SK-N-SH (cell line): ENCODE data around the gene WWOX. TPM values are rescaled to one million over a fixed set of nuclear protein-coding genes. Genes with fewer than 3 reads are reported as not detected.

Source experiments
- CTCF ChIA-PET: fragments of 300-600, 350-600 bp; formaldehyde crosslinking; extraction: SDS; loops from one replicate; lab custom pipeline; 2021; lab: Yijun Ruan, JAX
- POLR2A ChIA-PET: fragments of 350-600 bp; sonication (Branson Sonifier 250); formaldehyde crosslinking; extraction: SDS; loops from one replicate; lab custom pipeline; 2020; ENCODE audit warnings: antibody characterized with exemption, inconsistent platforms; lab: Yijun Ruan, JAX
- DNase-seq: peaks from one replicate; pipeline ENCODE4 v3.0.0; 2012
- H2AFZ ChIP-seq: fragments of 200-600 bp; sonication (generic); 2 replicates; pipeline ENCODE4 v1.8.1; 2016; ENCODE audit warnings: antibody characterized with exemption, mild to moderate bottlenecking, low read depth
- H3F3A ChIP-seq: fragments of 200-600 bp; sonication (generic); replicated peaks from 2 replicates; pipeline ENCODE3; 2016; ENCODE audit warnings: antibody characterized with exemption, mild to moderate bottlenecking; ENCODE audit not compliant: insufficient read depth
- H3K27ac ChIP-seq, 2 experiments: fragments of 200-500 bp in 1 of 2; fragments of 200-600 bp in 1 of 2; sonication (Bioruptor generic) in 1 of 2; sonication (generic), shearing (Covaris generic) in 1 of 2; 2 replicates each; pipeline versions ENCODE4 v1.5.1 to v1.6.1; 2014 to 2016; ENCODE audit warnings: low read depth in 2 of 2, inconsistent platforms in 1 of 2, low read length in 1 of 2, mild to moderate bottlenecking in 1 of 2, mixed read lengths in 1 of 2
- H3K27me3 ChIP-seq: fragments of 200-600 bp; sonication (generic), shearing (Covaris generic); 2 replicates; pipeline ENCODE4 v1.6.1; 2016; ENCODE audit warnings: mixed run types; ENCODE audit not compliant: insufficient read depth
- H3K36me3 ChIP-seq, 2 experiments: fragments of 200-500 bp in 1 of 2; fragments of 200-600 bp in 1 of 2; sonication (Bioruptor generic) in 1 of 2; sonication (generic) in 1 of 2; replicated peaks in 1 of 2; 2 replicates each; pipeline versions ENCODE3 to v1.5.1; 2014 to 2016; ENCODE audit warnings: low read length in 1 of 2, mild to moderate bottlenecking in 1 of 2; ENCODE audit not compliant: insufficient read depth in 2 of 2, control insufficient read depth in 1 of 2
- H3K4me1 ChIP-seq, 2 experiments: fragments of 200-500 bp in 1 of 2; fragments of 200-600 bp in 1 of 2; sonication (Bioruptor generic) in 1 of 2; sonication (generic), shearing (Covaris generic) in 1 of 2; 2 replicates each; pipeline versions ENCODE4 v1.5.1 to v1.6.1; 2014 to 2016; ENCODE audit warnings: low read depth in 1 of 2, low read length in 1 of 2, mixed run types in 1 of 2; ENCODE audit not compliant: insufficient read depth in 2 of 2, control insufficient read depth in 1 of 2
- H3K4me2 ChIP-seq: fragments of 200-600 bp; sonication (generic), shearing (Covaris generic); 2 replicates; pipeline ENCODE4 v1.6.1; 2017; ENCODE audit warnings: mixed run types
- H3K4me3 ChIP-seq, 2 experiments: fragments of 200-500 bp in 1 of 2; fragments of 200-600 bp in 1 of 2; sonication (Bioruptor generic) in 1 of 2; sonication (generic), shearing (Covaris generic) in 1 of 2; 2 replicates each; pipeline versions ENCODE4 v1.5.1 to v1.8.1; 2014 to 2016; ENCODE audit warnings: low read depth in 2 of 2, inconsistent platforms in 1 of 2, low read length in 1 of 2, mild to moderate bottlenecking in 1 of 2, mixed read lengths in 1 of 2, moderate library complexity in 1 of 2
- H3K79me2 ChIP-seq: fragments of 200-600 bp; sonication (generic); 2 replicates; pipeline ENCODE4 v1.8.1; 2017; ENCODE audit warnings: mild to moderate bottlenecking; ENCODE audit not compliant: insufficient read depth
- H3K9ac ChIP-seq: fragments of 200-600 bp; sonication (generic); 2 replicates; pipeline ENCODE4 v1.6.1; 2017; ENCODE audit warnings: mixed run types
- H3K9me2 ChIP-seq: fragments of 200-600 bp; sonication (generic); 2 replicates; pipeline ENCODE4 v1.6.1; 2017; ENCODE audit warnings: mixed run types
- H3K9me3 ChIP-seq: fragments of 200-600 bp; sonication (generic); 2 replicates; pipeline ENCODE4 v1.6.1; 2017; ENCODE audit warnings: mixed run types, mild to moderate bottlenecking, moderate library complexity
- H4K20me1 ChIP-seq: fragments of 200-600 bp; sonication (generic); 2 replicates; pipeline ENCODE4 v1.6.1; 2017; ENCODE audit warnings: mild to moderate bottlenecking, mixed run types; ENCODE audit not compliant: insufficient read depth
- ELF1 ChIP-seq: IDR thresholded peaks from 2 replicates; pipeline ENCODE4 v1.4.0; 2012
- EP300 ChIP-seq, 2 experiments: IDR thresholded peaks; 2 replicates each; pipeline versions ENCODE4 v1.4.0 to v1.6.1; 2012; ENCODE audit warnings: borderline replicate concordance in 1 of 2, low read depth in 1 of 2, low read length in 1 of 2
- EZH2phosphoT487 ChIP-seq: fragments of 200-600 bp; sonication (generic); IDR thresholded peaks from 2 replicates; pipeline ENCODE4 v1.6.1; 2017; ENCODE audit warnings: low read depth, mixed run types, mild to moderate bottlenecking, antibody characterized with exemption, moderate library complexity, borderline replicate concordance
- FOSL2 ChIP-seq: IDR thresholded peaks from 2 replicates; pipeline ENCODE4 v1.4.0; 2012; ENCODE audit warnings: low read depth, mild to moderate bottlenecking, moderate library complexity, borderline replicate concordance
- FOXJ3 ChIP-seq: sonication (generic); formaldehyde crosslinking; IDR thresholded peaks from 2 replicates; pipeline ENCODE4 v1.5.1; 2020; ENCODE audit warnings: mild to moderate bottlenecking, missing genetic modification reagents
- FOXM1 ChIP-seq: IDR thresholded peaks from 2 replicates; pipeline ENCODE4 v1.4.0; 2012; ENCODE audit warnings: low read depth, mild to moderate bottlenecking
- GABPA ChIP-seq: IDR thresholded peaks from 2 replicates; pipeline ENCODE4 v1.4.0; 2012; ENCODE audit warnings: low read depth, mild to moderate bottlenecking
- IRF3 ChIP-seq: fragments of 150-350 bp; IDR thresholded peaks from 2 replicates; pipeline ENCODE4 v1.6.1; 2016; ENCODE audit warnings: mild to moderate bottlenecking, low read depth, low read length
- NFIC ChIP-seq: IDR thresholded peaks from 2 replicates; pipeline ENCODE4 v1.4.0; 2012; ENCODE audit warnings: borderline replicate concordance
- PBX3 ChIP-seq: IDR thresholded peaks from 2 replicates; pipeline ENCODE4; 2012
- SIN3A ChIP-seq: IDR thresholded peaks from 2 replicates; pipeline ENCODE4 v1.6.1; 2012; ENCODE audit warnings: low read depth, mild to moderate bottlenecking, low read length, moderate library complexity, borderline replicate concordance
- TAF1 ChIP-seq: IDR thresholded peaks from 2 replicates; pipeline ENCODE4 v1.6.1; 2012; ENCODE audit warnings: low read depth, mild to moderate bottlenecking, low read length, moderate library complexity, borderline replicate concordance
- WGBS: methylation state at CpG from one replicate; pipeline ENCODE4 v1.1.6; 2017; ENCODE audit warnings: low lambda C conversion rate; 5-methylcytosine and 5-hydroxymethylcytosine counted together
- polyA plus RNA-seq, 3 experiments: library from polyadenylated mRNA; depleted of rRNA; stranded (reverse); fragments of >200 nt; gene quantifications; 2 replicates each; pipeline ENCODE4 v1.2.3, GENCODE V29; 2012

WWOX gene
- polyA plus RNA-seq, 1 of the 3 experiments (the other 2 are of a cell fraction), result 10.8 TPM

- Histone ChIP-seq H3K9me3 (no peaks in the 10 kb centered on the region), H3K27me3 (no peaks in the 10 kb centered on the region), H3K27ac (no peak overlapping the region), H3K9me2 (no peaks in the 10 kb centered on the region), H3K4me3 (no peak overlapping the region), H3K36me3 (no peaks in the 10 kb centered on the region), H3K4me2 (no peak overlapping the region), H3K9ac (no peak overlapping the region), H3K4me1 (peaks cover 0 to 7% of the 10 kb centered on the region in 2 experiments; a peak in 2 of 4 replicates), H3K79me2 (no peaks in the 10 kb centered on the region), H2AFZ (no peak overlapping the region), H4K20me1 (no peaks in the 10 kb centered on the region), H3F3A (no peaks in the 10 kb centered on the region)
- TF ChIP-seq NFIC, result no peak
- TF ChIP-seq PBX3, result no peak
- TF ChIP-seq ELF1, result no peak
- TF ChIP-seq FOSL2, result no peak
- TF ChIP-seq TAF1, result no peak
- TF ChIP-seq EP300 (IDR thresholded peaks at IDR 0.05; ENCODE audit: borderline replicate concordance in 1 of 2, low read depth in 1 of 2, low read length in 1 of 2), result no peak
- no peak for TF ChIP-seq IRF3
- TF ChIP-seq GABPA, result no peak
- no peak for TF ChIP-seq EZH2phosphoT487
- no peak for TF ChIP-seq SIN3A
- no peak for TF ChIP-seq FOXM1
- ChIA-PET CTCF (interaction anchor here (1.5 kb wide), 1 partner anchor 10 kb away, joined by 3 read pairs; no protein-coding TSS in a partner anchor), POLR2A (no interaction called here)
- 82% methylated on average over 7 of the region's 7 CpGs for WGBS
- DNase-seq, result no peak
Measured at GRCh38 chr16:78199325-78200022, 100.0 kb downstream of the WWOX start.

- 84% methylated on average over 7 of the region's 7 CpGs for WGBS
- H3K9ac ChIP-seq, result no peak overlapping the region
- H3K36me3 ChIP-seq, result no peaks in the 10 kb centered on the region
- no peak overlapping the region for H3K4me2 ChIP-seq
- H3K27ac ChIP-seq, result no peak overlapping the region
- TF ChIP-seq IRF3 (no peak), PBX3 (no peak), FOXJ3 (CRISPR knock-in tag) (no peak), NFIC (no peak), SIN3A (no peak)
- no peak overlapping the region for H3K4me3 ChIP-seq
- no peaks in the 10 kb centered on the region for H3F3A ChIP-seq
- ChIA-PET POLR2A (no interaction called here), CTCF (no interaction called here)
- peaks cover 0 to 7% of the 10 kb centered on the region in 2 experiments; a peak in 2 of 4 replicates for H3K4me1 ChIP-seq
- H4K20me1 ChIP-seq, result no peaks in the 10 kb centered on the region
- H3K79me2 ChIP-seq, result no peaks in the 10 kb centered on the region
- no peaks in the 10 kb centered on the region for H3K9me2 ChIP-seq
- H2AFZ ChIP-seq, result no peak overlapping the region
- no peak for DNase-seq
- no peaks in the 10 kb centered on the region for H3K9me3 ChIP-seq
- H3K27me3 ChIP-seq, result no peaks in the 10 kb centered on the region
Measured at GRCh38 chr16:78200023-78200389, 100.6 kb downstream of the WWOX start.
